ENCODE measurements around the gene PDLIM3.

The PDLIM3 gene

GRCh38 chr4:185464887-185465286 lies 70.4 kb downstream of the PDLIM3 start:
- Histone ChIP-seq H3K27ac (ENCODE audit: extremely low read depth, low read depth, low read length) (no peak overlapping the region), H3K36me3 (ENCODE audit: control insufficient read depth in 2 of 2, insufficient read depth in 1 of 2, low read length in 2 of 2) (no peaks in the 10 kb centered on the region), H3K4me3 (ENCODE audit: low read depth, low read length) (no peak overlapping the region), H3K9me3 (ENCODE audit: control insufficient read depth, insufficient read depth, low read depth, low read length) (no peaks in the 10 kb centered on the region), H3K4me1 (ENCODE audit: control insufficient read depth, insufficient read depth, low read length) (0 out of 2 replicates have a peak, but pooled peaks cover 3% of the 10 kb centered on the region)
- ChIA-PET CTCF (interaction anchor here (0.6 kb wide), 1 partner anchor 190 kb away, joined by 3 read pairs; no protein-coding TSS in a partner anchor), POLR2A (no interaction called here)
- TF ChIP-seq KLF10 (tag by site-specific recombination; IDR thresholded peaks at IDR 0.05) (no peak), ZNF292 (tag by site-specific recombination; IDR thresholded peaks at IDR 0.05; ENCODE audit: borderline replicate concordance, low read depth) (no peak), ZNF37A (tag by site-specific recombination; IDR thresholded peaks at IDR 0.05) (no peak), ZNF623 (tag by site-specific recombination; IDR thresholded peaks at IDR 0.05) (no peak), PRDM1 (tag by site-specific recombination; IDR thresholded peaks at IDR 0.05) (no peak), ZBTB17 (tag by site-specific recombination; IDR thresholded peaks at IDR 0.05) (no peak), KLF17 (tag by site-specific recombination; IDR thresholded peaks at IDR 0.05) (no peak), ZNF558 (tag by site-specific recombination; IDR thresholded peaks at IDR 0.05) (no peak), ZNF335 (tag by site-specific recombination; conservative IDR thresholded peaks at IDR 0.05) (no peak), ZNF211 (tag by site-specific recombination; IDR thresholded peaks at IDR 0.05; ENCODE audit: low read depth) (no peak), GLI2 (tag by site-specific recombination; IDR thresholded peaks at IDR 0.05; ENCODE audit: borderline replicate concordance, low read depth) (no peak), ZFP3 (tag by site-specific recombination; IDR thresholded peaks at IDR 0.05; ENCODE audit: low read depth) (no peak), SCRT2 (tag by site-specific recombination; IDR thresholded peaks at IDR 0.05) (no peak)

- ChIA-PET CTCF (interaction anchor here (0.6 to 0.7 kb wide), 2 partner anchors 189 to 675 kb away, joined by 3 read pairs; no protein-coding TSS in a partner anchor), POLR2A (no interaction called here)
- no peak overlapping the region for H3K4me3 ChIP-seq (ENCODE audit: low read depth, low read length)
- H3K36me3 ChIP-seq (ENCODE audit: control insufficient read depth in 2 of 2, insufficient read depth in 1 of 2, low read length in 2 of 2): no peaks in the 10 kb centered on the region
- TF ChIP-seq BCL11B (tag by site-specific recombination; IDR thresholded peaks at IDR 0.05; ENCODE audit: low read depth): no peak
- no peak for TF ChIP-seq ZNF366 (tag by site-specific recombination; conservative IDR thresholded peaks at IDR 0.05)
- TF ChIP-seq ZBTB7A (tag by site-specific recombination; IDR thresholded peaks at IDR 0.05; ENCODE audit: low read depth): no peak
- no peak for TF ChIP-seq ZNF248 (tag by site-specific recombination; IDR thresholded peaks at IDR 0.05)
- TF ChIP-seq ZNF791 (tag by site-specific recombination; IDR thresholded peaks at IDR 0.05): no peak
- TF ChIP-seq ZNF76 (tag by site-specific recombination; IDR thresholded peaks at IDR 0.05; ENCODE audit: borderline replicate concordance, low read depth): no peak
- TF ChIP-seq HOXD13 (CRISPR knock-in tag; IDR thresholded peaks at IDR 0.05; ENCODE audit: borderline replicate concordance): no peak
- TF ChIP-seq ZNF26 (tag by site-specific recombination; IDR thresholded peaks at IDR 0.05): no peak
- TF ChIP-seq ZNF529 (tag by site-specific recombination; IDR thresholded peaks at IDR 0.05; ENCODE audit: insufficient replicate concordance): no peak
- TF ChIP-seq GLIS2 (tag by site-specific recombination; IDR thresholded peaks at IDR 0.05): no peak
- no peak for TF ChIP-seq ZBTB20 (tag by site-specific recombination; IDR thresholded peaks at IDR 0.05)
- no peak for TF ChIP-seq ZNF501 (tag by site-specific recombination; IDR thresholded peaks at IDR 0.05)
- no peak for TF ChIP-seq ZNF311 (tag by site-specific recombination; IDR thresholded peaks at IDR 0.05; ENCODE audit: borderline replicate concordance)
- H3K27ac ChIP-seq (ENCODE audit: extremely low read depth, low read depth, low read length): no peak overlapping the region
- H3K9me3 ChIP-seq (ENCODE audit: control insufficient read depth, insufficient read depth, low read depth, low read length): no peaks in the 10 kb centered on the region
- H3K4me1 ChIP-seq (ENCODE audit: control insufficient read depth, insufficient read depth, low read length): no peaks in the 10 kb centered on the region
Observed at GRCh38 chr4:185464183-185464582, 71.1 kb downstream of the PDLIM3 start.

All from HEK293 (cell line).